Uterus (tissue), 2 donors: ENCODE data around the gene EPHA10.

Experiments used
- POLR2A ChIP-seq, 2 donors: fragments of 450-650 bp; IDR thresholded peaks; one replicate each; pipeline ENCODE4 v1.6.1; 2016; ENCODE audit warnings: antibody characterized with exemption in 2 of 2, mild to moderate bottlenecking in 1 of 2, moderate library complexity in 1 of 2
- TF ChIP-seq, protein P1 (sequence below), 4 experiments: fragments of 200-600 bp in 2 of 4; fragments of 450-650 bp in 2 of 4; sonication (generic) in 2 of 4; IDR thresholded peaks; one replicate each; pipeline ENCODE4 v1.5.1; 2016 to 2019; ENCODE audit warnings: antibody characterized with exemption in 4 of 4, mild to moderate bottlenecking in 2 of 4, moderate library complexity in 1 of 4

- TF ChIP-seq, protein P1, sequence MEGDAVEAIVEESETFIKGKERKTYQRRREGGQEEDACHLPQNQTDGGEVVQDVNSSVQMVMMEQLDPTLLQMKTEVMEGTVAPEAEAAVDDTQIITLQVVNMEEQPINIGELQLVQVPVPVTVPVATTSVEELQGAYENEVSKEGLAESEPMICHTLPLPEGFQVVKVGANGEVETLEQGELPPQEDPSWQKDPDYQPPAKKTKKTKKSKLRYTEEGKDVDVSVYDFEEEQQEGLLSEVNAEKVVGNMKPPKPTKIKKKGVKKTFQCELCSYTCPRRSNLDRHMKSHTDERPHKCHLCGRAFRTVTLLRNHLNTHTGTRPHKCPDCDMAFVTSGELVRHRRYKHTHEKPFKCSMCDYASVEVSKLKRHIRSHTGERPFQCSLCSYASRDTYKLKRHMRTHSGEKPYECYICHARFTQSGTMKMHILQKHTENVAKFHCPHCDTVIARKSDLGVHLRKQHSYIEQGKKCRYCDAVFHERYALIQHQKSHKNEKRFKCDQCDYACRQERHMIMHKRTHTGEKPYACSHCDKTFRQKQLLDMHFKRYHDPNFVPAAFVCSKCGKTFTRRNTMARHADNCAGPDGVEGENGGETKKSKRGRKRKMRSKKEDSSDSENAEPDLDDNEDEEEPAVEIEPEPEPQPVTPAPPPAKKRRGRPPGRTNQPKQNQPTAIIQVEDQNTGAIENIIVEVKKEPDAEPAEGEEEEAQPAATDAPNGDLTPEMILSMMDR (IDR thresholded peaks at IDR 0.05) = no peak
- TF ChIP-seq POLR2A (IDR thresholded peaks at IDR 0.05) = no peak
These were observed 43.4 kb downstream of the EPHA10 start for GRCh38 chr1:37721565-37721964.
